Stimulated activated CD4-positive, alpha-beta T cell treated with anti-CD3 and anti-CD28 coated beads, Interleukin-15, amount 100 ng/mL, for 24 hours (primary cell): ENCODE measurements around the gene TMEM51.

Experiments
- DNase-seq: peaks from one replicate; pipeline ENCODE4 v3.0.0-alpha.2; 2020

TMEM51 gene

GRCh38 chr1:15201221-15201620 is 47.7 kb downstream of the TMEM51 start:
- no peak for DNase-seq

DNA sequence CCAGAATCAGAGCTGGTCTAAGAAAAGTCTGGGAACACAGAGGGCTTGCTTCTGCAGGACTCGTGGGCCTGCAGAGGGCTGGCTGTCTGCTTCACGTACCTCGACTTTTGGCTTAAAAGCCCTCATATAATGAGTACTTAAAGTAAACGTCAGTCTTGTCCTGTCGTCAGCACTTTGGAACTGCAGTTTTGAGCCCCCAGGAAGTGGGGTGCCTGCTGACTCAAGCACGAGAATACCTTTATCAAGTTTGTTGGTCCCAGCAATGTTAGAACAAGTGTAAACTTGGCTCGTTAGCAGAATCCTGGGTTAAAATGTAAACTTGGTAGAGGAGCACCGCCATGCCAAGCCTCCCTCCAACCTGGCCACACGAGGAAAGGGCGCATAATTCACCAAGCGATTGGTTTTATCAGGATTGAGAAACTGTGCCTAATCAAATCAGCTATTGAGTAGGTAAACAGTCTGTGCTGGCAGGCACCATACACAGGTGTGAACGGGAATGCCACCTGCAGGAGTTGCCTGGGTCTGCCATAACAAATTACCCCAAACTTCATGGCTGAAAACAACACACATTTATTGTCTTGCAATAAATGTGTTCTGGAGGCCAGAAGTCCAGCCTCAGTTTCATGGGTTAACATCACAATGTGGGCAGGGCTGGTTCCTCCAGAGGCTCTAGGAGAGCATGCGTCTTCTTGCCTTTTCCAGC is 48.5 kb downstream of the TMEM51 start:
- DNase-seq, result no peak

GRCh38 chr1:15204931-15205330 is 51.4 kb downstream of the TMEM51 start:
- no peak for DNase-seq

- DNase-seq, result no peak
These were observed 52.2 kb downstream of the TMEM51 start for GRCh38 chr1:15205586-15206346.

DNA sequence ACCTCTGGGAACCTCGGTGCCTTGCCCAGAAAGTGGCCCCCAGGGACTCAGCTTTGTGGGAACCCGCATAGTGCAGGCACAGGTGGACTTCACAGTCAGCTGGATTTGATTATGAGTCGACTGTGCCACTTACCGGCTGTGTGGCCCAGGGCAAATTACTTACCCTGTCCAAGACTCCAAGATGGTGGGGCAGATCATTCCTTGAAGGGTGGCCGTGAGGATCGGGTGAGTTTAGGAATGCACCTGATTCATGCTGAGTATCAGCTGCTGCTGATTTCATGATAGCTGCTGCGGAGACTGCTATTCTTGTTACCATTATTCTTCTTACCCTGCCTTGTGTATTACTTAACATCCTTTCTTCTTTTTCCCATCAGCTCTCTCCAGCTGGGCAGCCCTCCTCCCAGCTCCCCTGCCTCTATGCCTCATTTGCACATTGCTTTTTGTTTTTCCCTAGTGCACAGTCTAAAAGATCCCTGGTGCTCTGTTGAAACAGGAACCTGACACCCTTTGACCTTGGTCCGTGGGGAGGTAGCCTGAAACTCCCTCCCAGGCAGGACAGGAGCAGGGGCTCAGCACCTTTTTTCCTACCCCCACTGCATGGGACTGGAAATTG is 53.0 kb downstream of the TMEM51 start:
- DNase-seq, result no peak

DNA sequence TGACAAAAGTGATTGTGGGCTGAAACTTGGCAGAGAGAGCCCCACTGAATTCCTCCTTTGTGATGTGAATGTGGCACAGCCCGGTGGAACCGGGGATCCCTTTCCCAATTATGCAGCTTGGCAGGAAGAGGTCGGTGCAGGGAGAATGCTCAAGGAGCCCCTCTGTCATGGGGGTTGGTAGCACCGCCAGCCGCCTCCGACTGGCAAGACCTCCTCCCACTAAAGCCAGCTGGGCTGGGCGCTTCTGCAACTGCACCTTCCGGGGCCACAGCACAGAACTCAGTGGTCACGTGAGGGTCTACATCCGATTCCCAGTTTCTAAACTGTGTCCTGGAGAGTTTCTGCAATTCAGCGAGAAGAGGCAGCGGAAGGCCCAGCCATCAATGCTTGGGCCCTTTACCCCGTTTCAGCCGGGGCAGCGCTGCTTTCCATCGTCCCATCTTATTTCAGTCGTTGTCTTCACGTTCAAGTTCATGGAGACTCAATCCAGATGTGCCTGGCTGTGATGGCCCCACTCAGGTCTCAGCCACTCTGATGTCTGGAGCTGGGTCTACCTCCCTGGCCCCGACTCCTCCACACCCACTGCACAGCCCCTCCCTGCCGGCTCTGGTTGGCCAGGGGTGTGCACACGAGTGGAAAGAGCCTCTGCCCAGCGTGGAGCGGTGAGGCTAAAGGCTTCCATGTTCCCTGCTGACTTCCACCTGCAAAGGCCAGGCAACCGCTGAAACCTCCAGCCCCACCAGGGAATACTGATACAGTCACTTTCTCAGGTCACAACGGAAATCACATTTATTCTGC is 53.7 kb downstream of the TMEM51 start:
- no peak for DNase-seq

- DNase-seq, result no peak
These were observed 54.4 kb downstream of the TMEM51 start for GRCh38 chr1:15207829-15208429.

GRCh38 chr1:15210651-15211375 is 57.3 kb downstream of the TMEM51 start:
- DNase-seq, result no peak

GRCh38 chr1:15211424-15211823 is 57.9 kb downstream of the TMEM51 start:
- DNase-seq, result no peak

GRCh38 chr1:15212216-15212953 is 58.8 kb downstream of the TMEM51 start:
- DNase-seq, result no peak

- DNase-seq, result no peak
These were observed 59.4 kb downstream of the TMEM51 start for GRCh38 chr1:15212954-15213291.

DNA sequence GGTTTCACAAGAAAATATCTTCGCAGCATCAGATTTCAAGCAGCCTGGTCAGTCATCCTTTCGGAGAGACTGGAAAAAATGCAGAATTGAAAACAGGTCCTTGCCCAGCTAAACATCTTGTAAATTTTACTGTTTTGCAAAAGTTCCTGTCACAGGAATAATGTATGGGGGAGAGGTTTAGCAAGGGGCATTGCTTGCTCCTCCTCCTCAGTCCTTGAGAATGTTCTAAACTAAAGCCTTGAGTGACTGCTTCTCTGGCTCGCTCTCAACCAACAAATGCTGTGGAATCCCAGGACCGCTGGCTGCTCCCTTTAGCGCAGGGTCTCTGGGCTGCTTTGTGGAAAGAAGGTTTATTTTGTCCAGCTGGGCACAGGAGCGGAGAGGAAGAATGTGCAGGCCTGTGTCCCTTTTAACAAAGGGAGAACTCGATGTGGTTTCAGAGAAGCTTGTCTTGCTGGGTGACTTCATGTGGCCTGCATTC is 59.8 kb downstream of the TMEM51 start:
- no peak for DNase-seq

- DNase-seq, result no peak
These were observed 61.0 kb downstream of the TMEM51 start for GRCh38 chr1:15214527-15214926.

GRCh38 chr1:15215116-15215515 is 61.6 kb downstream of the TMEM51 start:
- no peak for DNase-seq

DNA sequence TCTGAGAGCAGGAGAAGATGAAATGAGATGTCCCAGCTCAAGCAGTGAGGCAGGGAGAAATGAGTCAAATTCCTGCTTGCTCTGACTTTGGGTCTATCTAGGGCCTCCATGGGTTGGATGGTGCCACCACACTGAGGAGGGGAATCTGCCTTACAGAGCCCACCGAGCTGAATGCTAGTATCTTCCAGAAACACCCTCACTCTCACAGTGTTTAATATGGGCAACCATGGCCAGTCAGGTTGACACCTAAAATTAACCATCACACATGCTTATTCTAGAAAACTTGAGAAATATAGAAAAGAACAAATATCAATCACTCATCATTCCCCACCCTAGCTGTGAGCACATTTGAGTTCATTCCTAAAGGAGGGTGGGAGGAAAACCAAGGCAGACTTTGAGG is 64.1 kb downstream of the TMEM51 start:
- DNase-seq, result no peak

GRCh38 chr1:15218287-15219279 is 65.0 kb downstream of the TMEM51 start:
- no peak for DNase-seq

DNA sequence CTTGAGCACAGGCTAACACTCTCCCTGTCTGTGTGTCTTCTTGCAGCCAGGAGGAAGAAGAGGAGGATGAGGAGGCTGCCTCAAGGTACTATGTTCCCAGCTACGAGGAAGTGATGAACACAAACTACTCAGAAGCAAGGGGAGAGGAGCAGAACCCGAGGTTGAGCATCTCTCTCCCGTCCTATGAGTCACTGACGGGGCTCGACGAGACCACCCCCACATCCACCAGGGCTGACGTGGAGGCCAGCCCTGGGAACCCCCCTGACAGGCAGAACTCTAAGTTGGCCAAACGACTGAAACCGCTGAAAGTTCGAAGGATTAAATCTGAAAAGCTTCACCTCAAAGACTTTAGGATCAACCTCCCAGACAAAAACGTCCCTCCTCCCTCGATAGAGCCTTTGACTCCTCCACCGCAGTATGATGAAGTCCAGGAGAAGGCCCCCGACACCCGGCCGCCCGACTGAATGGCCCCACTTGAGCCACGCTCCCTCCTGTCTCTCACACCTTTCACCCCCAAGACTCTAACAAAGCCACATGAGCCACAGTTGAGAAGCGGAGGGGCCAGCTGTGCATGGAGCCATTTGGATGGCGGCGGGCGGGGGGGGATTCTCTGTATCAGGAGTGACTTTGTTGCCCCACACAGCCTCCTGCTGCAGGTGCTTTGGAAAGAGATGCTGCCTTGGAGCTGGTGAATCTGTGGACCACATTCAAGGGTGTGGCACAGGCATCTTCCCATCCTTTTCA is 65.9 kb downstream of the TMEM51 start:
- DNase-seq, result no peak

GRCh38 chr1:15220024-15220392 is 66.5 kb downstream of the TMEM51 start:
- no peak for DNase-seq

- no peak for DNase-seq
These were observed 67.4 kb downstream of the TMEM51 start for GRCh38 chr1:15220825-15221431.
